K562 (cell line): ENCODE results near the gene BNC2. TPM values are rescaled to one million over a fixed set of nuclear protein-coding genes. Genes with fewer than 3 reads are reported as not detected.

Experiments
- ADNP ChIP-seq: fragments of 200-800 bp; sonication (Bioruptor generic); IDR thresholded peaks from 2 replicates; pipeline ENCODE4 v1.6.1; 2016; ENCODE audit warnings: missing genetic modification characterization, missing compliant biosample characterization
- SNIP1 ChIP-seq: fragments of 450-650 bp; IDR thresholded peaks from 2 replicates; pipeline ENCODE4 v1.7.1; 2017; ENCODE audit warnings: low read depth, mild to moderate bottlenecking
- ZFP1 ChIP-seq: fragments of 450-650 bp; formaldehyde crosslinking; IDR thresholded peaks from 2 replicates; pipeline ENCODE4 v1.4.0; 2020; ENCODE audit warnings: mild to moderate bottlenecking, mixed read lengths
- ZNF316 ChIP-seq: fragments of 450-650 bp; IDR thresholded peaks from 2 replicates; pipeline ENCODE4 v1.6.1; 2016
- ZNF444 ChIP-seq: fragments of 250-450 bp; sonication (Bioruptor Pico); IDR thresholded peaks from 2 replicates; pipeline ENCODE4 v1.4.0; 2020; ENCODE audit warnings: mild to moderate bottlenecking, moderate library complexity
- polyA plus RNA-seq, 8 experiments: library from polyadenylated mRNA; depleted of rRNA in 4 of 8; stranded (reverse) in 5 of 8; unstranded in 3 of 8; fragments of >200 nt; fragmentation: Nextera tagmentation in 2 of 8; fragmentation: Illumina TruSeq in 1 of 8; extraction: Ambion mirVana in 2 of 8; extraction: Trizol in 1 of 8; gene quantifications; 2 replicates each; pipeline versions ENCODE4 v1.2.1 to v1.2.3, GENCODE V29; 2011 to 2014; ENCODE audit warnings: inconsistent platforms in 1 of 8, missing spikeins in 1 of 8
- total RNA-seq, 7 experiments: library from RNA; depleted of rRNA in 6 of 7; stranded (reverse); fragments of >200 nt in 6 of 7; fragmentation: Illumina TruSeq in 2 of 7; extraction: Trizol in 2 of 7; gene quantifications; 2 replicates each; pipeline versions ENCODE4 v1.2.1 to v1.2.3, GENCODE V29; 2011 to 2021; ENCODE audit warnings: low replicate concordance in 1 of 7
- TF ChIP-seq, protein P1 (sequence below): fragments of 450-650 bp; formaldehyde crosslinking; IDR thresholded peaks from 2 replicates; pipeline ENCODE4 v1.4.0; 2020; ENCODE audit warnings: mild to moderate bottlenecking, mixed read lengths
- TF ChIP-seq, protein P2 (sequence below): fragments of 250-450 bp; sonication (Bioruptor Pico); IDR thresholded peaks from 2 replicates; pipeline ENCODE4 v1.8.0; 2022; ENCODE audit warnings: moderate library complexity, mild to moderate bottlenecking, inconsistent platforms
- TF ChIP-seq, protein P3 (sequence below): sonication (generic); formaldehyde crosslinking; IDR thresholded peaks from 2 replicates; pipeline ENCODE4 v1.4.0; 2020; ENCODE audit warnings: mild to moderate bottlenecking, missing genetic modification reagents
- TF ChIP-seq, protein P4 (sequence below): sonication (generic); formaldehyde crosslinking; IDR thresholded peaks from 2 replicates; pipeline ENCODE4 v1.8.0; 2022; ENCODE audit warnings: missing genetic modification reagents, mild to moderate bottlenecking, borderline replicate concordance

BNC2 gene
- total and polyA plus RNA-seq, 9 of the 15 experiments (the other 6 are each of a cell fraction or from before 2014, with no cell fraction given), result not detected

DNA sequence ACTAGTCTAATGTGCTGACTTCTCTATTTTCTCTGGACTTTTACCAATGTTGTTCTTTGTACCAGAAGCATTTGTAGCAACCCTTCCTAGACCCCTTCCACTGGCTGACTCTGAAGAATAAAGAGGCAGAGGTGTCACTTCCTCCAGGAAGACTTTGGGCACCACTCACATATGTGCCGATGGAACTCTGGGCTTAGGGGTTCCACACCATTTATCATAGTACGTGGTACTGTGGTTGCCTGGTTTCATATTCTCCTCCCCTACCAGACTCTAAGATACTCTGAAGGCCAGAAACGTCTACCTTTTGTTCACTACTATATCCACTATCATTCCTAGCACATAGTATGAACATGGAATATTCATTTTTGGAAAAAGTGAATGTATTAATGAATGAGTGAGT lies 88.0 kb downstream of the BNC2 start (continued):
- TF ChIP-seq, protein P1, sequence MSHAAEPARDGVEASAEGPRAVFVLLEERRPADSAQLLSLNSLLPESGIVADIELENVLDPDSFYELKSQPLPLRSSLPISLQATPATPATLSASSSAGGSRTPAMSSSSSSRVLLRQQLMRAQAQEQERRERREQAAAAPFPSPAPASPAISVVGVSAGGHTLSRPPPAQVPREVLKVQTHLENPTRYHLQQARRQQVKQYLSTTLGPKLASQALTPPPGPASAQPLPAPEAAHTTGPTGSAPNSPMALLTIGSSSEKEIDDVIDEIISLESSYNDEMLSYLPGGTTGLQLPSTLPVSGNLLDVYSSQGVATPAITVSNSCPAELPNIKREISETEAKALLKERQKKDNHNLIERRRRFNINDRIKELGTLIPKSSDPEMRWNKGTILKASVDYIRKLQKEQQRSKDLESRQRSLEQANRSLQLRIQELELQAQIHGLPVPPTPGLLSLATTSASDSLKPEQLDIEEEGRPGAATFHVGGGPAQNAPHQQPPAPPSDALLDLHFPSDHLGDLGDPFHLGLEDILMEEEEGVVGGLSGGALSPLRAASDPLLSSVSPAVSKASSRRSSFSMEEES, result no peak
- TF ChIP-seq ZNF444 (CRISPR knock-in tag) (no peak), SNIP1 (no peak), ZNF316 (no peak), ZFP1 (no peak), ADNP (no peak)
- TF ChIP-seq, protein P2, sequence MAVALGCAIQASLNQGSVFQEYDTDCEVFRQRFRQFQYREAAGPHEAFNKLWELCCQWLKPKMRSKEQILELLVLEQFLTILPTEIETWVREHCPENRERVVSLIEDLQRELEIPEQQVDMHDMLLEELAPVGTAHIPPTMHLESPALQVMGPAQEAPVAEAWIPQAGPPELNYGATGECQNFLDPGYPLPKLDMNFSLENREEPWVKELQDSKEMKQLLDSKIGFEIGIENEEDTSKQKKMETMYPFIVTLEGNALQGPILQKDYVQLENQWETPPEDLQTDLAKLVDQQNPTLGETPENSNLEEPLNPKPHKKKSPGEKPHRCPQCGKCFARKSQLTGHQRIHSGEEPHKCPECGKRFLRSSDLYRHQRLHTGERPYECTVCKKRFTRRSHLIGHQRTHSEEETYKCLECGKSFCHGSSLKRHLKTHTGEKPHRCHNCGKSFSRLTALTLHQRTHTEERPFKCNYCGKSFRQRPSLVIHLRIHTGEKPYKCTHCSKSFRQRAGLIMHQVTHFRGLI (CRISPR knock-in tag), result no peak
- TF ChIP-seq, protein P3, sequence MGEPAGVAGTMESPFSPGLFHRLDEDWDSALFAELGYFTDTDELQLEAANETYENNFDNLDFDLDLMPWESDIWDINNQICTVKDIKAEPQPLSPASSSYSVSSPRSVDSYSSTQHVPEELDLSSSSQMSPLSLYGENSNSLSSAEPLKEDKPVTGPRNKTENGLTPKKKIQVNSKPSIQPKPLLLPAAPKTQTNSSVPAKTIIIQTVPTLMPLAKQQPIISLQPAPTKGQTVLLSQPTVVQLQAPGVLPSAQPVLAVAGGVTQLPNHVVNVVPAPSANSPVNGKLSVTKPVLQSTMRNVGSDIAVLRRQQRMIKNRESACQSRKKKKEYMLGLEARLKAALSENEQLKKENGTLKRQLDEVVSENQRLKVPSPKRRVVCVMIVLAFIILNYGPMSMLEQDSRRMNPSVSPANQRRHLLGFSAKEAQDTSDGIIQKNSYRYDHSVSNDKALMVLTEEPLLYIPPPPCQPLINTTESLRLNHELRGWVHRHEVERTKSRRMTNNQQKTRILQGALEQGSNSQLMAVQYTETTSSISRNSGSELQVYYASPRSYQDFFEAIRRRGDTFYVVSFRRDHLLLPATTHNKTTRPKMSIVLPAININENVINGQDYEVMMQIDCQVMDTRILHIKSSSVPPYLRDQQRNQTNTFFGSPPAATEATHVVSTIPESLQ (CRISPR knock-in tag), result no peak
- TF ChIP-seq, protein P4, sequence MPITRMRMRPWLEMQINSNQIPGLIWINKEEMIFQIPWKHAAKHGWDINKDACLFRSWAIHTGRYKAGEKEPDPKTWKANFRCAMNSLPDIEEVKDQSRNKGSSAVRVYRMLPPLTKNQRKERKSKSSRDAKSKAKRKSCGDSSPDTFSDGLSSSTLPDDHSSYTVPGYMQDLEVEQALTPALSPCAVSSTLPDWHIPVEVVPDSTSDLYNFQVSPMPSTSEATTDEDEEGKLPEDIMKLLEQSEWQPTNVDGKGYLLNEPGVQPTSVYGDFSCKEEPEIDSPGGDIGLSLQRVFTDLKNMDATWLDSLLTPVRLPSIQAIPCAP, result no peak
